Endodermal cell (in vitro differentiated cells): ENCODE results near the gene DYNC1I1. TPM values are rescaled to one million over a fixed set of nuclear protein-coding genes. Genes with fewer than 3 reads are reported as not detected.

Experiments used
- DNase-seq: peaks from one replicate; pipeline ENCODE4 v3.0.0-alpha.2; 2017
- H3K27ac ChIP-seq: 2 replicates; pipeline ENCODE4 v1.5.1; 2013; ENCODE audit warnings: mild to moderate bottlenecking, low read depth, low read length, moderate library complexity
- H3K27me3 ChIP-seq: 2 replicates; pipeline ENCODE4 v1.6.1; 2013; ENCODE audit warnings: mild to moderate bottlenecking, low read length, moderate library complexity; ENCODE audit not compliant: insufficient read depth, control insufficient read depth, poor library complexity, severe bottlenecking
- H3K36me3 ChIP-seq: 2 replicates; pipeline ENCODE4 v1.7.0; 2013; ENCODE audit warnings: mild to moderate bottlenecking, low read length, moderate library complexity; ENCODE audit not compliant: control insufficient read depth, insufficient read depth
- H3K4me1 ChIP-seq: one replicate; pipeline ENCODE4 v1.7.0; 2013; ENCODE audit warnings: low read length; ENCODE audit not compliant: control insufficient read depth, insufficient read depth
- H3K4me3 ChIP-seq: 2 replicates; pipeline ENCODE4 v1.5.1; 2013; ENCODE audit warnings: mild to moderate bottlenecking, low read length, moderate library complexity
- H3K9ac ChIP-seq: 2 replicates; pipeline ENCODE4 v1.6.1; 2013; ENCODE audit warnings: mild to moderate bottlenecking, low read length, moderate library complexity; ENCODE audit not compliant: poor library complexity, severe bottlenecking; ENCODE audit errors: extremely low read depth
- H3K9me3 ChIP-seq: 2 replicates; pipeline ENCODE4 v1.6.1; 2013; ENCODE audit warnings: mild to moderate bottlenecking, low read length, moderate library complexity; ENCODE audit not compliant: control insufficient read depth
- H3K27ac Mint-ChIP-seq: 2 replicates; pipeline ENCODE4 v1.8.0; 2020; ENCODE audit warnings: mixed read lengths
- H3K27me3 Mint-ChIP-seq: 2 replicates; pipeline ENCODE4 v1.8.0; 2021; ENCODE audit warnings: mild to moderate bottlenecking, mixed read lengths; ENCODE audit not compliant: insufficient read depth
- H3K36me3 Mint-ChIP-seq: 2 replicates; pipeline ENCODE4 v1.8.0; 2020; ENCODE audit warnings: low read depth, mixed read lengths
- H3K4me1 Mint-ChIP-seq: 2 replicates; pipeline ENCODE4 v1.8.0; 2020; ENCODE audit warnings: mixed read lengths
- H3K4me3 Mint-ChIP-seq: 2 replicates; pipeline ENCODE4 v1.8.0; 2020; ENCODE audit warnings: mild to moderate bottlenecking, moderate library complexity, mixed read lengths
- H3K9me3 Mint-ChIP-seq: 2 replicates; pipeline ENCODE4 v1.8.0; 2020; ENCODE audit warnings: mild to moderate bottlenecking, mixed read lengths
- WGBS, 2 experiments: methylation state at CpG; one replicate each; pipeline versions ENCODE4 v1.1.5 to v1.1.7; 2013; ENCODE audit warnings: missing lambda C conversion rate in 2 of 2, mixed read lengths in 1 of 2; ENCODE audit not compliant: insufficient coverage in 1 of 2, insufficient read length in 1 of 2; 5-methylcytosine and 5-hydroxymethylcytosine counted together
- total RNA-seq, 2 donors: library from RNA; stranded (reverse); fragmentation: NEBNext Ultra II Directional in 1 of 2; extraction: Animal tissue kit (Norgen Biotek cat#: 25700) in 1 of 2; gene quantifications; 2 replicates in 1 of 2; 3 replicates in 1 of 2; pipeline ENCODE4 v1.2.1, GENCODE V29; 2021
- TF ChIP-seq, protein P1 (sequence below): fragments of 200-600 bp; sonication (generic); conservative IDR thresholded peaks from 2 replicates; pipeline ENCODE4 v1.5.0; 2021; ENCODE audit warnings: antibody characterized with exemption, mild to moderate bottlenecking

The DYNC1I1 gene
- total RNA-seq, 2 donors from 2014 or later = 6.5 to 7.2 TPM

DNA sequence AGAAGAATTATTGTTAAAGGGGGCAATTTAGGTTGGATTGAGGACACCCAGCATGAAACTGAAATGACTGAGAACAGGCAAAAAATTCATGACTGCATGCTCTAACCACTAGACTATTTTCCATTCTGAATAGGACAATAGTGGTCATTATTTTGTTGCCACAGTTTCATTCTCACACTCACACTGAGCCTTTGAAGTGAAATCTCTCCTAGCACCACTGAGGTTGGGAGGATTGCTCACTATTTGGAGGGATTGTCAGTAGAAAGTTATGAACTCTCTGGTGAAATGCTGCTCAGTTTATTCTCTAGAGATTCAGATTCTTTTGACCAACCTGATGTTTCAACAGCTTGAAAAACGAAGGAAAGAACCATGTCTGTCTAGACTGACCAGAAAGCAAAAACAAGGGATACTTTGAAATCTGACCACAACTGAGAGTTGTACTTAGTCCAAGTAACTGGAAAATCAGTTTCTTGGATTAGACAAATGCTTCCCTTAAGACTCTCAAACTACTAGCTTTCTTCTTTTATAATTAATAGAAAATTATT is 191.2 kb downstream of the DYNC1I1 start:
- Mint-ChIP-seq H3K36me3 (no peaks in the 10 kb centered on the region), H3K27ac (no peak overlapping the region), H3K9me3 (no peaks in the 10 kb centered on the region), H3K4me3 (no peak overlapping the region), H3K4me1 (peaks cover 1% of the 10 kb centered on the region), H3K27me3 (no peaks in the 10 kb centered on the region)
- H3K27ac ChIP-seq = no peak overlapping the region
- H3K9me3 ChIP-seq = no peaks in the 10 kb centered on the region
- H3K9ac ChIP-seq = no peak overlapping the region
- H3K4me3 ChIP-seq = no peak overlapping the region
- H3K4me1 ChIP-seq = no peaks in the 10 kb centered on the region
- TF ChIP-seq, protein P1, sequence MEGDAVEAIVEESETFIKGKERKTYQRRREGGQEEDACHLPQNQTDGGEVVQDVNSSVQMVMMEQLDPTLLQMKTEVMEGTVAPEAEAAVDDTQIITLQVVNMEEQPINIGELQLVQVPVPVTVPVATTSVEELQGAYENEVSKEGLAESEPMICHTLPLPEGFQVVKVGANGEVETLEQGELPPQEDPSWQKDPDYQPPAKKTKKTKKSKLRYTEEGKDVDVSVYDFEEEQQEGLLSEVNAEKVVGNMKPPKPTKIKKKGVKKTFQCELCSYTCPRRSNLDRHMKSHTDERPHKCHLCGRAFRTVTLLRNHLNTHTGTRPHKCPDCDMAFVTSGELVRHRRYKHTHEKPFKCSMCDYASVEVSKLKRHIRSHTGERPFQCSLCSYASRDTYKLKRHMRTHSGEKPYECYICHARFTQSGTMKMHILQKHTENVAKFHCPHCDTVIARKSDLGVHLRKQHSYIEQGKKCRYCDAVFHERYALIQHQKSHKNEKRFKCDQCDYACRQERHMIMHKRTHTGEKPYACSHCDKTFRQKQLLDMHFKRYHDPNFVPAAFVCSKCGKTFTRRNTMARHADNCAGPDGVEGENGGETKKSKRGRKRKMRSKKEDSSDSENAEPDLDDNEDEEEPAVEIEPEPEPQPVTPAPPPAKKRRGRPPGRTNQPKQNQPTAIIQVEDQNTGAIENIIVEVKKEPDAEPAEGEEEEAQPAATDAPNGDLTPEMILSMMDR = no peak
- H3K27me3 ChIP-seq = no peaks in the 10 kb centered on the region
- no peak for DNase-seq
- H3K36me3 ChIP-seq = no peaks in the 10 kb centered on the region
- 53 to 78% methylated on average over 1 of the region's 1 CpG for WGBS, 2 experiments

DNA sequence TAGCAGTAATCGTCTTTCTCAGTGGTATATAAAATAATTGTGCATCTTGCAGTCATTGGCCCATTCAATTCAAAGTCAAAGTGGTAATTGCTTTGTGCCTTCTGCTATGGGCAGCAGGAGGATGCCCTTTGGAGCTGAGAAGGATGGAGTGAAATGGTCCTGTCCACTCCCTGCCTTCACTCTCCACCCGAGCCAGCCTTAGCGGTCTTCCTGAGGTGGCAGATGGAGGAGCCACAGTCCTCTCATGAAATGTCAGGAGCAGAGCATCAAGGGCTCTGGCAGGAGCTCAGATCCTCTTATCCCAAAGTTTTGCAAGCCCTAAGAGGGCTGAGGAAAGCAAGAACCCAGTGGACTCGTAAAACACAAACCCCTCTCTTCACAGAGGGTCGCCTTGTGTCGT is 199.4 kb downstream of the DYNC1I1 start:
- H3K9me3 ChIP-seq = no peaks in the 10 kb centered on the region
- TF ChIP-seq, protein P1 = no peak
- WGBS, 2 experiments = 93 to 100% methylated on average over 1 to 6 of the region's 6 CpGs
- H3K27ac ChIP-seq = no peak overlapping the region
- H3K27me3 ChIP-seq = no peaks in the 10 kb centered on the region
- no peak overlapping the region for H3K4me3 ChIP-seq
- DNase-seq = no peak
- peaks cover 11% of the 10 kb centered on the region for H3K4me1 Mint-ChIP-seq
- H3K27ac Mint-ChIP-seq = no peak overlapping the region
- H3K4me3 Mint-ChIP-seq = no peak overlapping the region
- no peaks in the 10 kb centered on the region for H3K9me3 Mint-ChIP-seq
- H3K36me3 Mint-ChIP-seq = no peaks in the 10 kb centered on the region
- no peaks in the 10 kb centered on the region for H3K27me3 Mint-ChIP-seq
- H3K4me1 ChIP-seq = no peaks in the 10 kb centered on the region
- no peak overlapping the region for H3K9ac ChIP-seq
- no peaks in the 10 kb centered on the region for H3K36me3 ChIP-seq

DNA sequence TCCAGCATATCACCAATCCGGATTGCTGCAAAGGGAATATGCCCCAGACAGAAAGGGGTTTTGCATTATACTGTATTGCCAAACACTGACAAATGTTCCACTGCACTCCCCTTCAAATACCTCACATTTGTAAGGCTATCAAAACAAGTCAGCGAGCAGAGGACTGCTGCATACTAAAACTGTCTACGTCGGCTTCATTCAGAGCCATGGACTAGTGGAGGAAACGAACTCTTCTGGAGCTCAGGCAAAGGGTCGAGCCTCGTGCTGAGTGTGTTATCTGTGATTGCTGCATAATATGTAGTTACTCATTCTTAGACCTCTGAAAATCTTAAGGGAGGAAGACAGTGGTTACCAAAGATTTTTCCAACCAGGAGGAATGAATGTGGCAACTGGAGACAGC is 200.2 kb downstream of the DYNC1I1 start:
- no peaks in the 10 kb centered on the region for H3K36me3 Mint-ChIP-seq
- no peak overlapping the region for H3K27ac Mint-ChIP-seq
- no peaks in the 10 kb centered on the region for H3K9me3 ChIP-seq
- no peak overlapping the region for H3K9ac ChIP-seq
- H3K4me1 Mint-ChIP-seq = peaks cover 11% of the 10 kb centered on the region
- H3K4me3 ChIP-seq = no peak overlapping the region
- H3K27ac ChIP-seq = no peak overlapping the region
- H3K36me3 ChIP-seq = no peaks in the 10 kb centered on the region
- TF ChIP-seq, protein P1 = no peak
- no peaks in the 10 kb centered on the region for H3K4me1 ChIP-seq
- H3K27me3 Mint-ChIP-seq = no peaks in the 10 kb centered on the region
- WGBS, 2 experiments = 79 to 85% methylated on average over 7 of the region's 7 CpGs
- no peak overlapping the region for H3K4me3 Mint-ChIP-seq
- no peak for DNase-seq
- no peaks in the 10 kb centered on the region for H3K27me3 ChIP-seq
- H3K9me3 Mint-ChIP-seq = no peaks in the 10 kb centered on the region
